RWPE2 (cell line): Measurements from ENCODE around the gene FAR2.

ENCODE experiments used
- ATAC-seq: fragments of 200-7000 bp; cut with Tn5 transposase; 3 replicates; pipeline ENCODE4 v1.9.1; 2021; ENCODE audit warnings: low read depth
- DNase-seq: peaks from one replicate; pipeline ENCODE4 v3.0.0-alpha.2; 2020; ENCODE audit warnings: low spot score
- H3K27ac ChIP-seq: fragments of 450-650 bp; 2 replicates; pipeline ENCODE4 v1.5.1; 2017; ENCODE audit warnings: mild to moderate bottlenecking; ENCODE audit not compliant: poor library complexity, severe bottlenecking
- H3K27me3 ChIP-seq: fragments of 250-450 bp; sonication (Bioruptor Pico); 2 replicates; pipeline ENCODE4 v1.5.1; 2021; ENCODE audit warnings: mild to moderate bottlenecking, moderate library complexity; ENCODE audit not compliant: insufficient read depth, poor library complexity, severe bottlenecking
- H3K36me3 ChIP-seq: fragments of 250-450 bp; sonication (Bioruptor Pico); 2 replicates; pipeline ENCODE4 v1.5.1; 2020; ENCODE audit warnings: low read depth, mild to moderate bottlenecking, moderate library complexity
- H3K4me1 ChIP-seq: fragments of 250-450 bp; sonication (Bioruptor Pico); 2 replicates; pipeline ENCODE4 v1.5.1; 2021; ENCODE audit warnings: mild to moderate bottlenecking, moderate library complexity; ENCODE audit not compliant: insufficient read depth, poor library complexity, severe bottlenecking
- H3K4me3 ChIP-seq: fragments of 250-450 bp; sonication (Bioruptor Pico); 2 replicates; pipeline ENCODE4 v1.5.1; 2021; ENCODE audit warnings: mild to moderate bottlenecking, moderate library complexity; ENCODE audit not compliant: severe bottlenecking
- H3K9me3 ChIP-seq: fragments of 250-450 bp; sonication (Bioruptor Pico); 2 replicates; pipeline ENCODE4 v1.5.1; 2021; ENCODE audit warnings: mild to moderate bottlenecking, moderate library complexity; ENCODE audit not compliant: severe bottlenecking
- TF ChIP-seq, protein P1 (sequence below): fragments of 450-650 bp; IDR thresholded peaks from one replicate; pipeline ENCODE4 v1.5.1; 2017; ENCODE audit warnings: mild to moderate bottlenecking, moderate library complexity; ENCODE audit not compliant: poor library complexity, severe bottlenecking

The FAR2 gene

DNA sequence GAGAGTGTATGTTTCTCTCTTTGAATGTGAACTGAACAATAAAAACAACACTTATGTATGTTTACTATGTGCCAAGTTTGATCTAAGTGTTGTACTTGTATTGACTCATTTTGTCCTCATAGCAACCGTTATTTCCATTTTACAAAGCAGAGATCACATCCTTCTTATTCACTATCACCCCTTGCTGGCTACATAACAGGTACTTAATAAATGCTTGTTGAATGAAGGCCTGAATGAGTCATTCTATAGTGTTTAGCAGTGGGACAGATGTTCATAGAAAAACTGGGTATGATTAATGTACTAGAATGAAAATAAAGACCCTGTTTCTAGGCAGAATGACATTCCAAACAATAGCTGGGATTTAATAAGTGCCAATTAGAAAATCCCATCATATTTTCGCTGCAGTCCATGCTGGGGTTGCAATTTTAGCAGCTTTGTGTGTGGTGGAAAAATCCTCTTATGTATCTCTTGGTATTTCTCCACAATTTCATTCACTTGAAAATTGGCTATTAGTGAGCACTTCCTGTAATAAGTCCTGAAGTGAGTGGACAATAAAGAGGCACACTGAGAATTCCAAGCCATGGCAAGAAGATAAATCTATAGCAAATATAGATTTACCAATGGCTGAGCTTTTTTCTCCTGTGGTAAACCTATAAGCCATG, 86.0 kb downstream of the FAR2 start:
- H3K36me3 ChIP-seq: no peaks in the 10 kb centered on the region
- no peaks in the 10 kb centered on the region for H3K27me3 ChIP-seq
- H3K9me3 ChIP-seq: no peaks in the 10 kb centered on the region
- no peak overlapping the region for H3K27ac ChIP-seq
- TF ChIP-seq, protein P1, sequence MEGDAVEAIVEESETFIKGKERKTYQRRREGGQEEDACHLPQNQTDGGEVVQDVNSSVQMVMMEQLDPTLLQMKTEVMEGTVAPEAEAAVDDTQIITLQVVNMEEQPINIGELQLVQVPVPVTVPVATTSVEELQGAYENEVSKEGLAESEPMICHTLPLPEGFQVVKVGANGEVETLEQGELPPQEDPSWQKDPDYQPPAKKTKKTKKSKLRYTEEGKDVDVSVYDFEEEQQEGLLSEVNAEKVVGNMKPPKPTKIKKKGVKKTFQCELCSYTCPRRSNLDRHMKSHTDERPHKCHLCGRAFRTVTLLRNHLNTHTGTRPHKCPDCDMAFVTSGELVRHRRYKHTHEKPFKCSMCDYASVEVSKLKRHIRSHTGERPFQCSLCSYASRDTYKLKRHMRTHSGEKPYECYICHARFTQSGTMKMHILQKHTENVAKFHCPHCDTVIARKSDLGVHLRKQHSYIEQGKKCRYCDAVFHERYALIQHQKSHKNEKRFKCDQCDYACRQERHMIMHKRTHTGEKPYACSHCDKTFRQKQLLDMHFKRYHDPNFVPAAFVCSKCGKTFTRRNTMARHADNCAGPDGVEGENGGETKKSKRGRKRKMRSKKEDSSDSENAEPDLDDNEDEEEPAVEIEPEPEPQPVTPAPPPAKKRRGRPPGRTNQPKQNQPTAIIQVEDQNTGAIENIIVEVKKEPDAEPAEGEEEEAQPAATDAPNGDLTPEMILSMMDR: no peak
- DNase-seq (no peak), ATAC-seq (peak; percentile 21; the same call in 1 of the 3 replicates)
- H3K4me1 ChIP-seq: no peaks in the 10 kb centered on the region
- H3K4me3 ChIP-seq: no peak overlapping the region

DNA sequence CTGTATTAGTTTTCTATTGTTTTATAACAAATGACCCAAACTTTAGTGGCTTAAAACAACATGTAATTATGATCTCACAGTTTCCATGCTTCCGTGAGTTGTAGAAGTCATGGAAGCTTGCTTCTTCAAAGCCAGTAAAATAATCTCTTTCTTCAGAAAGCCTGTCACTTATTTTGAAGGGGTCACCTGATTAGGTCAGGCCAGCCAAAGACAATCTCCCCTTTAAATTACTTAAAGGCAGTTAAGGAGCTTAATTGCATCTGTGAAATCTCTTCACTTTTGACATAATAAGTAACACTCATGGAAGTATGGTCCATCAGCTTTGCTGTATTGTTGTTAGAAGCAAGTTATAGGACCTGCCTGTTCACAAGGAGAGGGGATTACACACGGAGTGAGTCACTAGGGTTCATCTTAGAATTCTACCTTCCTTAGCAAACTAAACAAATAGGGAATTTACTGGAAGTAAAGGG, 89.8 kb downstream of the FAR2 start:
- ATAC-seq: peak; percentile 52

DNA sequence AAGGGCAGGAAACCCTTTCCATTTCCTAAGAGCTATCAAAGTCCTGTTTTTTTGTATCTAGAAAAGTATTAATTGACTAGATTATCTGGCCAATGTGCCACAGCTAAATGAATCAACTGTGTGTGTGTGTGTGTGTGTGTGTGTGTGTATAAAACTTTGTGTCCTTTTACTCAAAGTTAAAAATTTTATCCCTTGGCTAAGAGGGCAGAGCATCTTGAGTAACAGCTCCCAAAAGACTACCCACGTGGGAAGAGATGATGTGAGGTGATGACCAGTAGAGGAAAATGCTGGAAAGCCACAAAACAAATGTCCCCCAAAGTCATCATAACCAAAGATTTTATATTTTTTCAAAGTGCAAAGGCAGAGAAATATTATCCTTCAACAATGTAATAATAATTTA, 90.3 kb downstream of the FAR2 start:
- TF ChIP-seq, protein P1: no peak
- H3K36me3 ChIP-seq: no peaks in the 10 kb centered on the region
- H3K4me3 ChIP-seq: no peak overlapping the region
- ATAC-seq: no peak
- no peaks in the 10 kb centered on the region for H3K27me3 ChIP-seq
- H3K9me3 ChIP-seq: no peaks in the 10 kb centered on the region
- no peak overlapping the region for H3K27ac ChIP-seq
- H3K4me1 ChIP-seq: no peaks in the 10 kb centered on the region
- no peak for DNase-seq

More for the DNA sequence above, 89.8 kb downstream of the FAR2 start:
- Histone ChIP-seq H3K4me1 (no peaks in the 10 kb centered on the region), H3K9me3 (no peaks in the 10 kb centered on the region), H3K27me3 (no peaks in the 10 kb centered on the region), H3K4me3 (no peak overlapping the region), H3K36me3 (no peaks in the 10 kb centered on the region), H3K27ac (no peak overlapping the region)
- TF ChIP-seq, protein P1: no peak
- no peak for DNase-seq

DNA sequence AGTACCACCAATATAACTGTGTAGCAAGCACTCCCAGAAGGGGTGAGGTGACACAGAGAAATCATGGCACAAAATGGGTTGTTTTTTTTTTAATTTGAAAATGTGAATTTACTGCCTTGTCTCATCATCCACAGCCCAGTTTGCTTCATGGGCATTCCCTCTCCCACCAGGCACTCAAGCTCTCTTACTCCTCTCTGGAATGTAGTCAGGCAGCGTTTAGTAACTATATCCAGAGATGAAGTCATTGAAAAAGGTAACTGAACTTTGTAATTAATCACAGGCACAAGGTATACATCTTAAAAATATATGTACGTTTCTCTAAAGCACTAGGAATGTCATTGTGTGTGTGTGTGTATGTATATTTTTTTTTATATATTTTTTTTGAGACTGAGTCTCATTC, 91.4 kb downstream of the FAR2 start:
- no peaks in the 10 kb centered on the region for H3K36me3 ChIP-seq
- H3K27ac ChIP-seq: no peak overlapping the region
- no peak for ATAC-seq

More for the DNA sequence above, 91.4 kb downstream of the FAR2 start:
- Histone ChIP-seq H3K4me1 (no peaks in the 10 kb centered on the region), H3K9me3 (no peaks in the 10 kb centered on the region), H3K4me3 (no peak overlapping the region), H3K27me3 (no peaks in the 10 kb centered on the region)
- TF ChIP-seq, protein P1: no peak
- DNase-seq: no peak
